NCI-H2029 (cell line): ENCODE measurements around the gene CACTIN.
"Not testable (repeated sequence)": the region's sequence is repeated elsewhere in the genome, so short reads cannot be mapped to it uniquely, and the experiment has no call there.

ENCODE experiments used
- DNase-seq: peaks from one replicate; lab custom pipeline; 2025; lab: John Stamatoyannopoulos, UW

CACTIN gene

DNA sequence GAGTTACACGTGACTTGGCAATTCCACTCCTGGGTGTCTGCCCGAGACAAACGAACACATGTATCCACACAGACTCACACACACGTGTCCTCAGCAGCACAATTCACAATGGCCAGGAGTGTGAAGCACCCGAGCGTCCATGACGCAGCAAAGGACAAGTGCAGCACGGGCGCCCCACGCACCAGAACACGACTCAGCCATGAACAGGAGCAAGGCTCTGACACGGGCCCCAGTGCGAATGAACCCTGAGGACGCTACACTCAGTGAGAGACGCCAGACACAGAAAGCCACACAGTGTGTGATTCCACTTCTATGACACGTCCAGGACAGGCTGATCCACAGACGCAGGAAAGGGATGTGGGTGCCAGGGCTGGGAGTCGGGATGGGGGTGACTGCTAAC, 37.2 kb upstream of the CACTIN start:
- no peak for DNase-seq

DNA sequence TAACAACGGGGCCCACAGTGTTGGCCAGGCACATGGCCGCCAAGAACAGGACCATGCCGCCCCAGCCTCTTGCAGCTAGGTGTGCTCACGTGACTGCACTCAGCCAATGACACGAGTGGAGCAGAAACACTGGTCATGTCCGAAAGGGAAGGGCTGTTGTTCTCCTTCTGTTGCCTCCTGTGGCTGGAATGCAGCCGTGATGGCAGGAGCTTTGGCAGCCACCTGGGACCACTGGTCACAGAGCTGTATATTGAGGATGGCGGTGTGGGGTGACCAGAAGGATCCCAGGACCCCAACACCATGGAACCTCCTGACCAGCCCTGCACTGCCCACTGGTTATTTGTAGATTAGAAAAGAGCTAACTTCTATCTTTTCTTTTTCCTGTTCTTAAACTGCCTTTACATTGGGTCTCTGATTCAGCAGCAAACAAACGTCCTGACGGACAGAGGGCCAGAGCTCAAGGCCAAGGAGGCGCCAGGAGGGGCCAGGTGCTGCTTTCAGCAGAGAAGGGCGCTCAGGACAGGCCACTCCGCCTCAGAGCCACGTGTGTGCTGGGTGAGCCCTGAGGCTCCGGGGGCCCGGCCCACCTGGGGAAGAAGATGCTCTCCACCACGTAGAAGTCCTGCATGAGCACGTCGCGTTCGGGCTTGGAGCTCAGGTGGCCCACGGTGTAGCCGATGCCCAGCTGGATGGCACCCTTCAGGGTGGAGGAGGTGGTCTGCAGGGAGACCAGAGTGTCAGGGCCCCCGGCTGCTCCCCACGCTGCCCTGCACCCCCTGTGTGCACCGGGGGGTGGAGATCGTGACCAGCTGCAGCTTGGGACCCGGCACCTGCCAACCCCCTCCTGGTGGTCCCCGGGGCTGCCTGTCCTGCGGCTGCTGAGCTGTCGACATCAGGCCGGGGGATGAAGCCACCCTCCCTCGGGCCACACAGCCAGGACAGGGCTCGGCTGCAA, 35.0 kb upstream of the CACTIN start:
- no peak for DNase-seq

DNA sequence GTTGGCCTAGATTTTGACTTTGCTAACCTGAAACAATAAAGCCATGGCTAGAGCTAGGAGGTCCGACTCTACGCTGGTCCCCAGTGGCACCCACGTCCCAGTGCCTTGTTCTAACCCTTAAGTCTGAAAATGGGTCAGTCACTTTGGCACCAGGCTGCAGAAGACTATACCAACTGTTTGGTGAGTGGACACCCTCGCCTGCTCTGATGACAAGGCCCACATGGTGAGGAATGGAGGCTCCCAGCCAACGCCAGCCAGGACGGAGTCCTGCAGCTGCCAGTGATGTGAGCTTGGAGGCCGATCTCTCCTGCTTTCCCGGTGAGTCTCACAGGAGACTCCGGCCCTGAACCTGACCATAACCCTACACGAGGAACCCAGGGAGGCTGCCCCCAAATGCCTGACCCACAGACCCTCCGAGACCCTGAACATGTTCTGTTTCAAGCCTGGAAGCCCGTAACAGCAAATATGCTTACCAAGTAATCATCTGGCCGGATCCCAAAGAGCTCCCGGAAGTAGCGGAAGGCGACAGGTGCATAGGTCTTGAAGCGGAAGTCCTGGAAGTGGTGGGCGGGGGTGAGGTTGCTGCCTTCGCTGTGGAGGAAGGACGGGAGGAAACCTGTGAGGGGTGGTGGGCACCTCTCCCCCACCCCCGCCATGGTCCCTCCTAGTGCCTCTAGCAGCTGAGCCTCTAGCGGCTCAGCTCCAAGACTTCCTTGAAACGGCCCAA, 34.1 kb upstream of the CACTIN start:
- peak; percentile 39 for DNase-seq

DNA sequence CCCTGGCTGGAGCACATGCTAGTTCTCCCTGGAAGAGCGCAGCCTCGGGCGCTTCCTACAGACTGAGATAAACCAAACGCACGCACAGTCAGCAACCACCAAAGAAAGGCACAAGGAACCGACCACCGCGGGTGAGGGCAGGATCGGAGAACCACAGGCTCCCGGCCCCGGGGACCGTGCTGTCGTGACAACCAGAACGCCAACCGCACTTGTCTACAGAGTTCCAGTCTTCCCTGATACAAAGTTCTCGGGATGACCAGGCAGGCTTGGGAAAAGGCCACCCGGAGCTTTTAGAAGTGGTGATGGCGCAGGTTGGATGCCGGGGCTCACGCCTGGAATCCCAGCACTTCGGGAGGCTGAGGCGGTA, 33.1 kb upstream of the CACTIN start:
- no peak for DNase-seq

DNA sequence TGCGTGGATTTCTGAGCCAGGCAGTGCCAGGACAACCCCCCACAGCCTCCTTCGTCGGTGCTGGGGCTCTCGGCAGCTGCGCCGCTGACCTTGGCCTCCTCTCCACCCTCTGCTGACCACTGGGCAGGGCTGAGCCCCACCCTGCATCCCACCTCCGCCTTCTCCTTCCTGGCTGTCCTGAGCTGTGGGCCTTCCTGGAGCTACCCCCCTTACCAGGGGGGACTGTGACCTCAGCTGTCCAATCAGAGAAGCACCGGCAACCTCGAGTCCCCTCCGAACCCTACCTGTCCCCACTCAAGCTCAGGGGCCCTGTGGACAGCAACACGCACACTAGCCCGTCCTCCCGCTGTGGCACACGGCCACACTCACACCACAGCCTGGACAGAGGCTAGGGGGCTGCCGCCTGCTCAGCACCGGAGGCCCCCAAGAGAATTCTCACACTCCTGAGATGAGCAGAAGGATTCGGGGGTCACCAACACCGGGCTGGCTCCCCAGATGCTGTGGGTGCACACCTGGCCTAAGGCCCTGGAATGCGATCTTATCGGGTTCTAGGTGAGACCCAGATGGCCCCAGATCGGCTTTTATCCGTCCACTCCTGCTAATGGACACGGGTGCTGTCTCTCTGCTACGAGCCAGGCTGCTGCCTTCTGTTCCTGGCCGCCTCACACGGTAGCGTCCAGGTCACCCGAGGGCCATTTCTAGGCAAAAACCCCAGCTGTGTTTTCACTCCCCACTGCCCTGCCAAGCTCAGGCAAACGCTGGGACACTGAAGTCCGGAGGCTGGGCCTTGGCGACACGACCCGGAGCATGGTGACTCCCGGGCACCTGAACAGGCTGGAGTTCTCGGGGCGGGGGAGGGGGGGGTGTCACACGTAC, 32.5 kb upstream of the CACTIN start:
- no peak for DNase-seq

DNA sequence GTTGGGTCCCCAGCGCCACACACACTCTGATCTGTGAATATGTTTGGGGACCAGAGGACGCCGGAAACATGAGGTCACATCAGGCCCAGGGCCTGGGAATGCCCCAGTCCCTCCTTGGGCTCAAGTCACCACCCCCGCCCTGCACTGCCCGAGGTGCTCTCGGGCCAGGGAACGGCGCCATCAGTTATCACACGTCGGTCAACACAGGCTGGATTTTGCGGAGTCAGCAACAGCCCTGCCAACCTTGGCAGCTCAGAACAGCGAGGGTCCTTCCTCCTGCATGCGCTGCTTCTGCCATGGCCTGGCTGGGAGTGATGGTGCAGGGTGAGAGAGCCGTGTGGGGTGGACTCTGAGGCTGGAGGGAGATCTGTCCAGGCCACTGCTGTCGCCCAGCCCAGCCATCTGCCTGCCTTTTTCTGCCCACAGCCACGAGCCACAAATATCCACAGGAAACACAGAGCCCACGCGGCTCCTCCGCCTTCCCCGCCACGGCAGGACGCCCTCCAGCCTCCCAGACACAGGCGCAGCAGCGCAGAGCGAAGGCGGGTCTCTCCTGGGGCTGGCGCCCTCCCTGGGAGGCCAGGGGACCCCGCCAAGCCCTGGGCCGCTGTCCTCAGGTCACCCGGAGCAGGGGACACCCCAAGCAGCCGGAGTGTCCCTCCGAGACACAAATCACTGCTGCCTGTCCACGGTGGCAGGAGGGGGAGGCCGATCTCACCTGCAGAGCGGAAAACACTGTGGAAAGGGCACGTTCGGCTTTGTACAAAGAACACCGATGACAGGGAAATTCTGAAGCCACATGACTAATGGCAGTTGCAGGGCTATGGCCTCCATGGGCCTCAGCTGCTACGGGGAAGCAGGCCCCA, 31.6 kb upstream of the CACTIN start:
- DNase-seq, result no peak

DNA sequence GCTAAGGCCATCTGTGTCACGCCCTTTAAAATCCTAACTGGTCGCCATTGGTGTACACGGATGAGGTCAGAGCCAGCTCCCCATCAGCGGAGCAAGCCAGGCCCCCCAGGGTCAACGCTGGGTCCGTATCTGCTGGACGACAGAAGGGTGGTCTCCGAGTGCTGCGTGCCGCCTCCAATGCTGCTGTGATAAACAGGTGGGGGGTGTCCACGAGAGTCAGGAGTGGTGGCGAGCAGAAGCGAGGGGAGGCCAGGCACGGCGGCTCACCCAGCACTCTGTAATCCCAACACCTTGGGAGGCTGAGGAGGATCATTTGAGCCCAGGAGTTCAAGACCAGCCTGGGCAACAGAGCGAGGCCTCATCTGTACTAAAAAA, 30.8 kb upstream of the CACTIN start:
- no peak for DNase-seq

DNA sequence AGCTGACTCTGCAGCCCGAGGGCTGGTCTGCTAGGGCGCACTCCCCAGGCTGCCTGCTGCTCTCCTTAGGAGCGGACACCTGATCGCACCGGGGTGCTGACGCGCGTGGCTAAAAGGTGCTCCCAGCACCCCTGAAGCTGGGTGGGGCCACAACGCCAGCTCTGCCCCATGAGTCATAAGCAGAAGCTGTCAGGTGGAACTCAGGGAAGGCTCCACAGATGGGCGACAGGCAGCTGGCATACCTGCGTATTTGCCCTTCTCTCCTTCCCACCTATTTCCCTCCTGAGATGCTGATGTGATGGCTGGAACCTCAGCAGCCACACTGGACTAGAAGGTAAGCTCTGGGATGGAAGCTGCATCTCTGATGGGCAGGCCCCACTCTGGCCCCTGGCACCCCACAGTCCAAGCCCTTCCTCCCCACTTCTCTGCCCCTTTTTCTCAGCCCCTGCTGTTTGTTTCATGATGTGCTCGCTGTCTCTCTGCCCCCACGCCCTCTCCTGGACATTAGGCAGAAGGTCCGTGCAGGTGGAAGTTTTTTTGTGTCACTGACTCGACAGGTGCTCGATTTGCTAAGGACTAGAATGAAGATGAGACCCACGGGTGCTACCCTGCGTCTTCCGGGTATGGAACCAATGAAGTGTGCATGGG, 30.3 kb upstream of the CACTIN start:
- no peak for DNase-seq

DNA sequence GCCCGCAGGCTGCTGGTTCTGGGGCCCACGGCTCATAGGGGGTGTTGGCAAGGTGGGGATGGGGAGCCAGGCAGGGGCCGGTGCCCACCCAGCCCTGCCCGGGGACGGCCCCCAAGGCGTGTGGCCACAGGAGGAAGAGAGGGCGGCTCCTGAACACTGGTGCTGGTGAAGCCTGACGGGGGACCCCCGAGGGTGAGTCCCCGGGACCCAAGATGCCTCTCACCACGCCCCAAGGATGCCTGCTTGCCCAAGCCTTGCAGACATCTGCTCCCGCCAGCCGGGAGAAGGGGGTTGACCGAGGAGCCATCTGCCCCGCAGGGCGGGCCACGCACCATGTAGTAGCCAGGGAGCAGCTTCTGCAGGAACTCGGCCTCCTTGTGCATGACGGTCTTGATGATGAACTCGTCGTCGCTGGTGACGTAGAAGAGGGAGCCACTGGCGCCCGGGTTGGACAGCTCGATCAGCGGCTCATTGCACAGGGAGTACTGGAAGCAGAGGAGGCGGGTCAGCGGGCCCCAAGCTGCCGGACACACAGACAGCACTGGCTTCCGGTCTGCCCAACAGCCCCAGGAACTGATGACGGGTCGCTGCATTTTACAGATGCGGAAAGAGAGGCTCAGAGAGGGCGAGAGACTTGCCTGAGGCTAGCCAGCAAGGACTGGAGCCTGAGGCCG, 29.6 kb upstream of the CACTIN start:
- no peak for DNase-seq

DNA sequence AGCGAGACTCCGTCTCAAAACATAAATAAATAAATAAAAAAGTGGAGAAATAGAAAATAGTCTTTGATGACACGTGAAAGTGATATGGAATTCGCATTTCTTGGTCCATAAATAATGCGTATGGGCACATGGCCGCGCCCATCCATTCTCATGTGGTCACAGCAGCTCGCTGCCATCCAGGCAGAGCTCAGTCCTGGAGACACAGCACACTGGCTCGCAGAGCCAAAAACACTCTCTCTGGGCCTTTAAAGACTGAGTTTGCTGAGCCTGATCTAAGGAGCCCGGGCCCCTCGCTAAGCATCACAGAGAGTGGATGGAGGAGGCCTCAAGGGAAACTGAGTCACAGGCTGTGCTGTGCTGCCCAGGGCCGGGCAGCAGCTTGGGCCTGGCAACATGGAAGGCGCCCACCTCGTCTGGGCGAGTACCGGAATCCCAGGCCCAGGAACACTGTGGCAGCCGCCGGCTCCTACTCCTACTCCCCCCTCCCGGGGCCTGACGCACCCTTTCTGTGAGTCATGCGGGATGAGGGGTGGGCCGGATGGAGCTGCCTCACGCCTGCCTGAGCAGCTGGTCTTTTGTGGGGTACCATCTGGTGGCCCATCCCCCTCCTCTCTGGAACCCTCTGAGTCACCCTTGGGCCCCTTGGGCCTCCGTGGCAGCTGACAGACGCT, 28.9 kb upstream of the CACTIN start:
- no peak for DNase-seq

DNA sequence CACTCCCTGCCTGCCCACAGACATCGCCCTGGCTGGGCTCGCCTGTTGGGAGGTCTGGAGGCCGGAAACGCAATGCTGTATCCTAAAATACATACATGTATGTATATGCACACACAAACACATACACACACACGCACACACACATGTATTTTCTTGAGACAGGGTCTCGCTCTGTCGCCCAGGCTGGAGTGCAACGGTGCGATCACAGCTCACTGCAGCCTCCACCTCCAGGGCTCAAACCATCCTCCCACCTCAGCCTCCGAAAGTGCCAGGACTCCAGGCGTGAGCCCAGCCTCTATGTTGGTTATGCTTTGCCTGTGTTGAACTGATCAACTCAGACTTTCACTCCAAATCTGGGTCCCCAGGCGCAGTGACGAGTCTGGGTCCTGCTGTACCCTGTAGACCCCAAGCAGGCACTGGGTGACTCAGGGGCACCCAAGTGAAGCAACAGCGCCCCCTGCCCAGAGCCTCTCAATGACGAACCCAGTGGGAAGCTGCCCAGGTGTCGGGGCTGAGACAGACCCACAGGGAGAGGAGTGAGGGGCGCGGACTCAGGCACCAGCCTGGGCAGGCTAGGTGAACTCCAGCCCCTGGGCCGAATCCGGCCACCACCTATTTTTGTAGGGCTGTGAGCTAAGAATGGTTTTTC, 27.4 kb upstream of the CACTIN start:
- DNase-seq, result no peak

DNA sequence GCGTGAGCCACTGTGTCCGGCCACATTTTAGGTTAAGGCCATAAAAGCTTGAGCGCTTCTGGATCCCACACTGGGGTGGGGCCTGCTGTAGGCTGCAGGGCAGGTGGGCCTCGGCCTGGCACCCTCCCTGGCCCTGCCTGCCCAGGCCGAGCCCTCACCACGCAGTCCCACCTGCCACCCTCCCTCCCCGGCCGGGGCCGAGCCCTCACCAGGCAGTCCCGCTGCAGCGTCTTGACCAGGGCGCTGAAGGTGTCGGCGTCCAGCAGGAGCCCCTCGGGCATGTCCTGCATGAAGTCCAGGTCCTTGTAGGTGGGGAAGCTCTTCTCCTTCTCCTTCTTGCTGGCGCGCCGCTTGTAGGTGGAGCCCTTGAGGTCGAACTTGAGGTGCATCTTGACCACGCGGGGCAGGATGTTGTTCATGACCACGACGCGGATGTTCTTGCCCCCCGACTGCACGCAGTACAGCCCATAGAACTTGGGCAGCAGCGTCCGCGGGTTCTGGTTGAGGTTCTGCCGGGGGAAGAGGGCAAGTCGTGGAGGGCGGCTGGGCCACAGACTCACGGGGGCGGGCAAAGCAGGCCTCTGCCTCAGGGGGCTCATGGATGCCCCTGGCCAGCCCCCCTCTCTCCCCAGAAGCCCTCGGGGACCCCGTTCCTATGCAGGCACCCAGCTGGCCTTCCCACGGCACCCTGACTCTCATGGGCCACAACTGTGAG, 26.6 kb upstream of the CACTIN start:
- no peak for DNase-seq

DNA sequence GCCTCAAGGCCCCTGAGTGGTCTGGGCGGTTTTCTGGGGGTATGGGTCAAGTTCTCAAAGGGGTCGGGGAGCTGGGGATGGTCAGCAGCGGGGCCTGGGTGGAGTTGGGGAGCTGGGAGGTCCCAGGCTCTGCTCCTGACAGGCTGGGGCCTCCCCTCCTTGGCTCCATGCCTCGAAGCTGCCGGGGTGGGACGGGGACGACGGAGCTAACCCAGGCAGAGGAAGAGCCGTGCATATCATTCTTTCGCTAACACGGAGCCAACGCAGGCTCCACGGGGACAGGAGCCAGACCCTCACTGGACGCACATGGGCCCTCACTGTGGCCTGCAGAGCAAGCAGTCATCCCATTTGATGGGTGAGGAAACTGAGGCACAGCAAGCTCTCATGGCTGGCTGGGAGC, 25.8 kb upstream of the CACTIN start:
- no peak for DNase-seq

DNA sequence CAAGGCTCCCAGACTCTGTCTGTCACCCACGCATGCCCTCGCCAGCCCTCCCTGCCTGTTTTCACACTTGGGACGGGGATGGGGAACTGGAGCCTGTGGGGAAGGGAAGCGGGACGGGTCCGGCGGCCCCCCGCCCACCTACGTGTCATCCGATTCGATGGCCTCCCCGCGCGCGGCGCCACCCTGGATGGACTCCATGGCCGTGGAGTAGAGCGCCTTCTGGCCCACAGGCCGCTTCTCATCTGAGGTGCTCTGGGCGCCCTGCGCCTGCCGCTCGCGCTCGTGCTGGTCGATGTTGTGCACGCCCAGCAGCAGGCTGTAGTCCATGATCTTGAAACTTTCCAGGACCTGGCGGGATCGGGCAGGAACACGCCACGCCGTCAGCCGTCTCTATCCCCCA, 25.1 kb upstream of the CACTIN start:
- no peak for DNase-seq

DNA sequence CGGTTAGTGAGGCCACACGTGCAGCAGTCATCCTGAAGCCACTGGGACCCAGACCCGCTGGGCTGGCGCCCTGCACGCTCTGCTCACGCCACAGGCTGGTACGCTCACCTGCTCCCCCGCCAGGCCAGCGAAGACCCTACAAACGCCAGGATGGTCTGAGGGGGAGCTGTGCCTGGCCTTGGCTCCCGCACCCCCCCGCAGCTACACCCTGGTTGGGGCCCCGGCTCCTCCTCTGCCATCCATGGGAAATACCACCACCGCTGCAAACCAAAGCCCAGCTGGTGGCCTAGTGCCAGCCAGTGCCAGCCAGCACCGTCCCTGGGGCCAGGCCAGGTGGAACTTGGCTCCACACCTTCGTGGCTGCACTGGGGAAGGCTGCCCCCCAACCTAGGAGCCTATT, 23.3 kb upstream of the CACTIN start:
- no peak for DNase-seq

DNA sequence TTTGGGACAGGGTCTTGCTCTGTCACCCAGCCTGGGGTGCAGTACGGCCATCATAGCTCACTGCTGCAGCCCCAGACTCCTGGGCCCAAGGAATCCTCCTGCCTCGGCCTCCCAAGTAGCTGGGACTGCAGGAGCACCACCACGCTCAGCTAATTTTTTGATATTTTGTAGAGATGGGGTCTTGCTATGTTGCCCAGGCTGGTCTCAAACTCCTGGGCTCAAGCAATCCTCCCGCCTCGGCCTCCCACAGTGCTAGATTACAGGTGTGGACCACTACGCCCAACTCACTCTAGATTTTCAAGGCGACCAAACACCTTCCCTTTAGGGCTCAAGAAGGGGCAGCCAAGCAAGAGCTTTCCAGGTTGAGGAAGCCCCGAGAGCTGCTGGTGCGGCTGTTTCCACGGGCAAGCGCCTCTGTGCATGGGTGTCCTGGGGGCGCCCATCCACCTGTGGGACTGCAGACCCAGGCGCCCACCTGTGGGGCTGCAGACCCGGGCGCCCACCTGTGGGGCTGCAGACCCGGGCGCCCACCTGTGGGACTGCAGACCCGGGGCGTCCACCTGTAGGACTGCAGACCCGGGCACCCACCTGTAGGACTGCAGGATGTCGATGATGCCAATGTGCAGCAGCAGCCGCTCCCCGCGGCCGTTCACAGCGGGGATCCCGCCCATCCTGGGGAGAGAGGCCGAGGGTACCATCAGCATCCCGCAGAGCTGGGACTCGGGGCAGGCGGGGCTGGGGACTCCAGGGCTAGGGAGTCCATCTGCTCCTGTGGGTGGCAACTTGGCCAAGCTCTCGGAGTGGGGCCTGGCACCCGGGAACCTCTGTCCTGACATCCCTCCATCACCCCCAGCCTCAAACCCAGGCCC, 21.7 kb upstream of the CACTIN start:
- no peak for DNase-seq

DNA sequence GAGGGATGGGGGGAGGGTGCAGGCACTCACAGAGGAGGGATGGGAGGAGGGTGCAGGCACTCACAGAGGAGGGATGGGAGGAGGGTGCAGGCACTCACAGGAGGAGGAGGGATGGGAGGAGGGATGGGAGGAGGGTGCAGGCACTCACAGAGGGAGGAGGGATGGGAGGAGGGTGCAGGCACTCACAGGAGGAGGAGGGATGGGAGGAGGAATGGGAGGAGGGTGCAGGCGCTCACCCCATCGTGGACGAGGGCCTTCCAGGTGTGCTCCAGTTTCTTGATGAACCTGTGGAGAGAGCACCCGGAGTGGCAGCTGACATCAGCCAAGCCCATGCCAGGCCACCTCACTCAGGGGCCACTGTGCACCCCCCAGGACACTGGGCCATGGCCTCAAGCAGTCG, 20.5 kb upstream of the CACTIN start:
- DNase-seq, result not testable (repeated sequence)
